Measurements from ENCODE around the gene NTM. TPM values are rescaled to one million over a fixed set of nuclear protein-coding genes. Genes with fewer than 3 reads are reported as not detected.

NTM gene
- total RNA-seq, 1 experiment from 2014 or later, result 9.9 TPM

DNA sequence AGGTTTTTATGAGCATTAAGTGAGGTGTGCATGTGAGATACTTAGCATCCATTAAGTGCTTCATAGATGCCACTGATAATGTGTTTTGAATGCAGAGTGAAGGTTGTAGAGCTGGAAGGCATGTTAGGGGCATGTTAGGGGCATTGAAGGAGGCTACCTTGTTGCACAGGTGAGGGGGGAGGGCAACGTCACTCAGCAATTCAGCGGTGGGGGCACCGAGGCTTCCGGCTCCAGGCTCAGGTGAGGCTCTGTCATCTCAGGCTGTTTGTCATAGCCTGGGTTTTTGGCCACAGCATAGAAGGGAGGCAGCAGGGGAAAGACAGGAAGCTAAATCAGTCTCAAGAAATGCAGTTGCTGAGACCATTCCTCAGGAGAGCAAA lies 299.0 kb downstream of the NTM start:
- Mint-ChIP-seq H3K4me3 (no peak overlapping the region), H3K27ac (no peak overlapping the region), H3K27me3 (ENCODE audit: low read depth) (peaks cover 6% of the 10 kb centered on the region), H3K36me3 (ENCODE audit: insufficient read depth in 1 of 3, low read depth in 3 of 3) (no peaks in the 10 kb centered on the region; a peak in 1 of 7 replicates), H3K9me3 (no peaks in the 10 kb centered on the region), H3K4me1 (peaks cover 10 to 25% of the 10 kb centered on the region in 2 experiments)
- no peaks in the 10 kb centered on the region for H4K20me1 ChIP-seq (ENCODE audit: control insufficient read depth, insufficient read depth, insufficient read length)
- H2BK15ac ChIP-seq (ENCODE audit: low read depth, low read length), result no peak overlapping the region
- no peak overlapping the region for H4K5ac ChIP-seq (ENCODE audit: insufficient read length, low read depth, low read length)
- WGBS (ENCODE audit: extremely low coverage, insufficient read length, low lambda C conversion rate), result no CpG with 5 or more reads among the region's 4 CpGs
- H3K23ac ChIP-seq (ENCODE audit: insufficient read length, low read depth, low read length), result no peak overlapping the region
- no peak overlapping the region for H2BK20ac ChIP-seq (ENCODE audit: low read depth, low read length, poor library complexity, severe bottlenecking)
- no peak overlapping the region for H3K4me2 ChIP-seq (ENCODE audit: insufficient read depth, insufficient read length, low read length)
- H2BK120ac ChIP-seq (ENCODE audit: low read depth, low read length, poor library complexity, severe bottlenecking), result no peak overlapping the region
- TF ChIP-seq, protein P1, sequence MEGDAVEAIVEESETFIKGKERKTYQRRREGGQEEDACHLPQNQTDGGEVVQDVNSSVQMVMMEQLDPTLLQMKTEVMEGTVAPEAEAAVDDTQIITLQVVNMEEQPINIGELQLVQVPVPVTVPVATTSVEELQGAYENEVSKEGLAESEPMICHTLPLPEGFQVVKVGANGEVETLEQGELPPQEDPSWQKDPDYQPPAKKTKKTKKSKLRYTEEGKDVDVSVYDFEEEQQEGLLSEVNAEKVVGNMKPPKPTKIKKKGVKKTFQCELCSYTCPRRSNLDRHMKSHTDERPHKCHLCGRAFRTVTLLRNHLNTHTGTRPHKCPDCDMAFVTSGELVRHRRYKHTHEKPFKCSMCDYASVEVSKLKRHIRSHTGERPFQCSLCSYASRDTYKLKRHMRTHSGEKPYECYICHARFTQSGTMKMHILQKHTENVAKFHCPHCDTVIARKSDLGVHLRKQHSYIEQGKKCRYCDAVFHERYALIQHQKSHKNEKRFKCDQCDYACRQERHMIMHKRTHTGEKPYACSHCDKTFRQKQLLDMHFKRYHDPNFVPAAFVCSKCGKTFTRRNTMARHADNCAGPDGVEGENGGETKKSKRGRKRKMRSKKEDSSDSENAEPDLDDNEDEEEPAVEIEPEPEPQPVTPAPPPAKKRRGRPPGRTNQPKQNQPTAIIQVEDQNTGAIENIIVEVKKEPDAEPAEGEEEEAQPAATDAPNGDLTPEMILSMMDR (conservative IDR thresholded peaks at IDR 0.05), result no peak
- no peak overlapping the region for H2BK5ac ChIP-seq (ENCODE audit: insufficient read length, low read length)
- no peak overlapping the region for H3K27ac ChIP-seq (ENCODE audit: insufficient read length, low read depth, low read length)
- H4K8ac ChIP-seq (replicated peaks; ENCODE audit: insufficient read length, low read depth, low read length), result no peak overlapping the region
- H3K9ac ChIP-seq (ENCODE audit: extremely low read depth, insufficient read length, low read length), result no peak overlapping the region
- no peak overlapping the region for H4K91ac ChIP-seq (ENCODE audit: insufficient read length, low read depth, low read length)
- H3K14ac ChIP-seq (ENCODE audit: insufficient read depth, low read length), result no peak overlapping the region
- H2BK12ac ChIP-seq (ENCODE audit: insufficient read length, low read depth, low read length), result no peak overlapping the region
- H3K56ac ChIP-seq (ENCODE audit: insufficient read length, low read depth, low read length), result no peak overlapping the region
- no peaks in the 10 kb centered on the region for H3K79me2 ChIP-seq (ENCODE audit: insufficient read depth, low read length)
- no peak overlapping the region for H3K18ac ChIP-seq (ENCODE audit: insufficient read length, low read depth, low read length)
- no peak overlapping the region for H2AK5ac ChIP-seq (ENCODE audit: insufficient read length, low read length)
- no peaks in the 10 kb centered on the region for H3K23me2 ChIP-seq (ENCODE audit: insufficient read length, low read depth, low read length, poor library complexity, severe bottlenecking)
- H3K9me3 ChIP-seq (ENCODE audit: control insufficient read depth, low read depth, low read length), result no peaks in the 10 kb centered on the region
- H3T11ph ChIP-seq (ENCODE audit: low read length), result no peak overlapping the region
- no peak overlapping the region for H3K4ac ChIP-seq (ENCODE audit: low read depth, low read length)
- H2AFZ ChIP-seq (ENCODE audit: low read length), result no peak overlapping the region
- no peaks in the 10 kb centered on the region; the same call in none of the 2 replicates for H3K4me1 ChIP-seq (ENCODE audit: insufficient read depth, low read length)
- no peaks in the 10 kb centered on the region for H3K27me3 ChIP-seq (ENCODE audit: insufficient read depth, low read length)
- no peaks in the 10 kb centered on the region for H3K79me1 ChIP-seq (ENCODE audit: insufficient read depth, low read depth, low read length, poor library complexity, severe bottlenecking)
- no peak for DNase-seq
